ENCODE measurements around the gene ADCY6. TPM values are rescaled to one million over a fixed set of nuclear protein-coding genes. Genes with fewer than 3 reads are reported as not detected.

The ADCY6 gene
- total RNA-seq, 1 experiment from 2014 or later: 24.1 TPM

GRCh38 chr12:48828841-48829575, 40.1 kb upstream of the ADCY6 start:
- TF ChIP-seq CTCF (IDR thresholded peaks at IDR 0.05) (no peak), POLR2AphosphoS5 (IDR thresholded peaks at IDR 0.05; ENCODE audit: low read depth, low read length) (no peak), TCF7L2 (IDR thresholded peaks at IDR 0.05; ENCODE audit: low read depth, low read length) (no peak), SIN3A (IDR thresholded peaks at IDR 0.05; ENCODE audit: borderline replicate concordance, insufficient read depth, low read depth, low read length) (no peak), REST (IDR thresholded peaks at IDR 0.05; ENCODE audit: insufficient read depth in 1 of 2, low read depth in 2 of 2, low read length in 1 of 2) (no peak)
- no TSS peak for BruUV-seq (replicated peaks)
- ChIA-PET POLR2A (no interaction called here), CTCF (interaction anchor here (1.6 kb wide), 1 partner anchor 62 kb away, joined by 4 read pairs; no protein-coding TSS in a partner anchor)
- ATAC-seq (no peak), DNase-seq (ENCODE audit: low read depth, low spot score) (no peak)
- Histone ChIP-seq H3K27ac (ENCODE audit: low read length) (no peak overlapping the region), H3K4me1 (ENCODE audit: control insufficient read depth, insufficient read depth, low read length) (no peaks in the 10 kb centered on the region), H3K36me3 (ENCODE audit: control insufficient read depth, insufficient read depth, low read length) (peaks cover 27% of the 10 kb centered on the region), H3K4me3 (ENCODE audit: low read depth in 2 of 2, low read length in 2 of 2) (no peak overlapping the region), H3K27me3 (ENCODE audit: control insufficient read depth, insufficient read depth, low read length) (no peaks in the 10 kb centered on the region), H3K9me3 (ENCODE audit: control insufficient read depth, insufficient read depth, low read depth, low read length) (no peaks in the 10 kb centered on the region)
- intact Hi-C loops (cut with micrococcal nuclease; ENCODE audit: unreplicated experiment) (no loop called here), in situ Hi-C loops (cut with HindIII; ENCODE audit: low pct_unique_long_range_greater_than_20kb, low sequenced_read_pairs) (no loop called here)

- peaks cover 21% of the 10 kb centered on the region for H3K36me3 ChIP-seq (ENCODE audit: control insufficient read depth, insufficient read depth, low read length)
- in situ Hi-C loops (cut with HindIII; ENCODE audit: low pct_unique_long_range_greater_than_20kb, low sequenced_read_pairs) (no loop called here), intact Hi-C loops (cut with micrococcal nuclease; ENCODE audit: unreplicated experiment) (no loop called here)
- no peaks in the 10 kb centered on the region for H3K9me3 ChIP-seq (ENCODE audit: control insufficient read depth, insufficient read depth, low read depth, low read length)
- H3K4me1 ChIP-seq (ENCODE audit: control insufficient read depth, insufficient read depth, low read length): no peaks in the 10 kb centered on the region
- no peak overlapping the region for H3K27ac ChIP-seq (ENCODE audit: low read length)
- H3K4me3 ChIP-seq (ENCODE audit: low read depth in 2 of 2, low read length in 2 of 2): no peak overlapping the region
- TSS peak; percentile 56 for BruUV-seq (replicated peaks)
- TF ChIP-seq SIN3A (IDR thresholded peaks at IDR 0.05; ENCODE audit: borderline replicate concordance, insufficient read depth, low read depth, low read length) (no peak), POLR2AphosphoS5 (IDR thresholded peaks at IDR 0.05; ENCODE audit: low read depth, low read length) (no peak; the same call in 1 of the 2 replicates), CTCF (IDR thresholded peaks at IDR 0.05) (no peak), REST (IDR thresholded peaks at IDR 0.05; ENCODE audit: insufficient read depth in 1 of 2, low read depth in 2 of 2, low read length in 1 of 2) (no peak), TCF7L2 (IDR thresholded peaks at IDR 0.05; ENCODE audit: low read depth, low read length) (no peak)
- H3K27me3 ChIP-seq (ENCODE audit: control insufficient read depth, insufficient read depth, low read length): no peaks in the 10 kb centered on the region
- CTCF ChIA-PET: interaction anchor here (1.6 kb wide), 1 partner anchor 62 kb away, joined by 4 read pairs; no protein-coding TSS in a partner anchor
- POLR2A ChIA-PET: no interaction called here
- DNase-seq (ENCODE audit: low read depth, low spot score) (no peak), ATAC-seq (peak; percentile 6; the same call in 1 of the 2 replicates)
These were observed 39.4 kb upstream of the ADCY6 start for GRCh38 chr12:48828293-48828692.
